WTC11 (cell line): ENCODE measurements around the gene SPINT2. TPM values are rescaled to one million over a fixed set of nuclear protein-coding genes. Genes with fewer than 3 reads are reported as not detected.

Experiments
- ARID4B ChIP-seq: sonication (generic); formaldehyde crosslinking; IDR thresholded peaks from 2 replicates; pipeline ENCODE4 v1.8.0; 2023; ENCODE audit warnings: missing genetic modification reagents, mild to moderate bottlenecking, borderline replicate concordance
- CDX4 ChIP-seq: fragments of 250-450 bp; sonication (Bioruptor Pico); IDR thresholded peaks from 2 replicates; pipeline ENCODE4 v1.9.0; 2021; ENCODE audit warnings: moderate library complexity, mild to moderate bottlenecking, inconsistent platforms, borderline replicate concordance
- ETV6 ChIP-seq: sonication (generic); formaldehyde crosslinking; IDR thresholded peaks from 2 replicates; pipeline ENCODE4 v1.8.1; 2022; ENCODE audit warnings: mild to moderate bottlenecking, missing genetic modification reagents
- FOXK1 ChIP-seq: sonication (generic); formaldehyde crosslinking; IDR thresholded peaks from 2 replicates; pipeline ENCODE4 v1.8.0; 2022; ENCODE audit warnings: mild to moderate bottlenecking, moderate library complexity, missing genetic modification reagents
- FOXP4 ChIP-seq: sonication (generic); formaldehyde crosslinking; IDR thresholded peaks from 2 replicates; pipeline ENCODE4 v1.8.0; 2022; ENCODE audit warnings: mild to moderate bottlenecking, missing genetic modification reagents
- JUN ChIP-seq: sonication (generic); formaldehyde crosslinking; IDR thresholded peaks from 2 replicates; pipeline ENCODE4 v1.8.0; 2023; ENCODE audit warnings: mild to moderate bottlenecking, missing genetic modification reagents
- MYBL2 ChIP-seq: sonication (generic); formaldehyde crosslinking; IDR thresholded peaks from 2 replicates; pipeline ENCODE4 v1.8.1; 2023; ENCODE audit warnings: mild to moderate bottlenecking, moderate library complexity, missing genetic modification reagents
- SOX15 ChIP-seq: fragments of 250-450 bp; sonication (Bioruptor Pico); IDR thresholded peaks from 2 replicates; pipeline ENCODE4 v1.9.0; 2021; ENCODE audit warnings: mild to moderate bottlenecking
- ZNF219 ChIP-seq: sonication (generic); formaldehyde crosslinking; IDR thresholded peaks from 2 replicates; pipeline ENCODE4 v1.8.0; 2023; ENCODE audit warnings: missing genetic modification reagents, mild to moderate bottlenecking, borderline replicate concordance
- ZNF281 ChIP-seq: sonication (generic); formaldehyde crosslinking; IDR thresholded peaks from 2 replicates; pipeline ENCODE4 v1.8.0; 2023; ENCODE audit warnings: mild to moderate bottlenecking, missing genetic modification reagents
- total RNA-seq: library from RNA; stranded (reverse); gene quantifications from 3 replicates; pipeline ENCODE4 v1.2.3, GENCODE V29; 2021
- TF ChIP-seq, protein P1 (sequence below): sonication (generic); formaldehyde crosslinking; conservative IDR thresholded peaks from 2 replicates; pipeline ENCODE4 v1.8.1; 2023; ENCODE audit warnings: mild to moderate bottlenecking, low read depth, missing genetic modification reagents, moderate library complexity
- TF ChIP-seq, protein P2 (sequence below): fragments of 250-450 bp; sonication (Bioruptor Pico); IDR thresholded peaks from 2 replicates; pipeline ENCODE4 v1.9.0; 2021; ENCODE audit warnings: mild to moderate bottlenecking, borderline replicate concordance

Gene SPINT2
- total RNA-seq, 1 experiment from 2014 or later = 335 TPM

DNA sequence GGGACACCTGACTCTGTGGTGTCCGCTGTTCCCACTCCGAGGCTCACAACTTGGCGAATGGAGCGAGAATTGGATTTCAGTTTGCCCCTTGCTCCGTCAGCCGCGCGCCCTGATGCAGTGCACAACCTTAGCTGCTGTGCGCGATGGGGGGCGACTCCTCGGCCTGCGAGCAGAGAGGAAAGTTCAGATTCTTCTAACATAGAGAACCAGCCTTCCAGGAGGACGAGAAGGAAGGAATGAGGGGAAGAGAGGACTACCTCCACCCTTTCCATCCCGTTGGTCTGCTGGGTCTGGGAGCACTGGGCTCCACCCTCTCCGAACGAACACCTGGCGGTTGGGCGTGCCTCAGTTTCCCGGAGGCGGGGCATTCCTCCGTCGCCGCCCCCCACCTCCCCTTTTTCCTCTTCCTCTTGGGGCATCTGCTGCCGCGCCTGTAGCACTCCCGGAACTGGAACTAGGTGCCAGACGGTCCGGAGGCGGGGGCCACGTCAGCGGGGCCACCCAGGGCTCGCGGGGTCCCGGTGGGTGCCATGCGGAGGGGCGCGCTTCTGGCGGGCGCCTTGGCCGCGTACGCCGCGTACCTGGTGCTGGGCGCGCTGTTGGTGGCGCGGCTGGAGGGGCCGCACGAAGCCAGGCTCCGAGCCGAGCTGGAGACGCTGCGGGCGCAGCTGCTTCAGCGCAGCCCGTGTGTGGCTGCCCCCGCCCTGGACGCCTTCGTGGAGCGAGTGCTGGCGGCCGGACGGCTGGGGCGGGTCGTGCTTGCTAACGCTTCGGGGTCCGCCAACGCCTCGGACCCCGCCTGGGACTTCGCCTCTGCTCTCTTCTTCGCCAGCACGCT lies 55.3 kb downstream of the SPINT2 start, which contains the start of gene KCNK6 (continued):
- TF ChIP-seq FOXP4 (CRISPR knock-in tag) (peak; percentile 71; the same call in 1 of the 2 replicates), MYBL2 (CRISPR knock-in tag) (0 out of 2 replicates have a peak, but pooled peaks have one; percentile 73), ETV6 (CRISPR knock-in tag) (peak; percentile 93), ZNF219 (peak; percentile 45; the same call in 1 of the 2 replicates), ZNF281 (CRISPR knock-in tag) (0 out of 2 replicates have a peak, but pooled peaks have one; percentile 25), SOX15 (CRISPR knock-in tag) (no peak), JUN (CRISPR knock-in tag) (peak; percentile 77; the same call in 1 of the 2 replicates), ARID4B (CRISPR knock-in tag) (0 out of 2 replicates have a peak, but pooled peaks have one; percentile 71), FOXK1 (CRISPR knock-in tag) (peak; percentile 41), CDX4 (CRISPR knock-in tag) (no peak)
- TF ChIP-seq, protein P1, sequence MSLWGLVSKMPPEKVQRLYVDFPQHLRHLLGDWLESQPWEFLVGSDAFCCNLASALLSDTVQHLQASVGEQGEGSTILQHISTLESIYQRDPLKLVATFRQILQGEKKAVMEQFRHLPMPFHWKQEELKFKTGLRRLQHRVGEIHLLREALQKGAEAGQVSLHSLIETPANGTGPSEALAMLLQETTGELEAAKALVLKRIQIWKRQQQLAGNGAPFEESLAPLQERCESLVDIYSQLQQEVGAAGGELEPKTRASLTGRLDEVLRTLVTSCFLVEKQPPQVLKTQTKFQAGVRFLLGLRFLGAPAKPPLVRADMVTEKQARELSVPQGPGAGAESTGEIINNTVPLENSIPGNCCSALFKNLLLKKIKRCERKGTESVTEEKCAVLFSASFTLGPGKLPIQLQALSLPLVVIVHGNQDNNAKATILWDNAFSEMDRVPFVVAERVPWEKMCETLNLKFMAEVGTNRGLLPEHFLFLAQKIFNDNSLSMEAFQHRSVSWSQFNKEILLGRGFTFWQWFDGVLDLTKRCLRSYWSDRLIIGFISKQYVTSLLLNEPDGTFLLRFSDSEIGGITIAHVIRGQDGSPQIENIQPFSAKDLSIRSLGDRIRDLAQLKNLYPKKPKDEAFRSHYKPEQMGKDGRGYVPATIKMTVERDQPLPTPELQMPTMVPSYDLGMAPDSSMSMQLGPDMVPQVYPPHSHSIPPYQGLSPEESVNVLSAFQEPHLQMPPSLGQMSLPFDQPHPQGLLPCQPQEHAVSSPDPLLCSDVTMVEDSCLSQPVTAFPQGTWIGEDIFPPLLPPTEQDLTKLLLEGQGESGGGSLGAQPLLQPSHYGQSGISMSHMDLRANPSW (CRISPR knock-in tag) = peak; percentile 47; the same call in 1 of the 2 replicates
- TF ChIP-seq, protein P2, sequence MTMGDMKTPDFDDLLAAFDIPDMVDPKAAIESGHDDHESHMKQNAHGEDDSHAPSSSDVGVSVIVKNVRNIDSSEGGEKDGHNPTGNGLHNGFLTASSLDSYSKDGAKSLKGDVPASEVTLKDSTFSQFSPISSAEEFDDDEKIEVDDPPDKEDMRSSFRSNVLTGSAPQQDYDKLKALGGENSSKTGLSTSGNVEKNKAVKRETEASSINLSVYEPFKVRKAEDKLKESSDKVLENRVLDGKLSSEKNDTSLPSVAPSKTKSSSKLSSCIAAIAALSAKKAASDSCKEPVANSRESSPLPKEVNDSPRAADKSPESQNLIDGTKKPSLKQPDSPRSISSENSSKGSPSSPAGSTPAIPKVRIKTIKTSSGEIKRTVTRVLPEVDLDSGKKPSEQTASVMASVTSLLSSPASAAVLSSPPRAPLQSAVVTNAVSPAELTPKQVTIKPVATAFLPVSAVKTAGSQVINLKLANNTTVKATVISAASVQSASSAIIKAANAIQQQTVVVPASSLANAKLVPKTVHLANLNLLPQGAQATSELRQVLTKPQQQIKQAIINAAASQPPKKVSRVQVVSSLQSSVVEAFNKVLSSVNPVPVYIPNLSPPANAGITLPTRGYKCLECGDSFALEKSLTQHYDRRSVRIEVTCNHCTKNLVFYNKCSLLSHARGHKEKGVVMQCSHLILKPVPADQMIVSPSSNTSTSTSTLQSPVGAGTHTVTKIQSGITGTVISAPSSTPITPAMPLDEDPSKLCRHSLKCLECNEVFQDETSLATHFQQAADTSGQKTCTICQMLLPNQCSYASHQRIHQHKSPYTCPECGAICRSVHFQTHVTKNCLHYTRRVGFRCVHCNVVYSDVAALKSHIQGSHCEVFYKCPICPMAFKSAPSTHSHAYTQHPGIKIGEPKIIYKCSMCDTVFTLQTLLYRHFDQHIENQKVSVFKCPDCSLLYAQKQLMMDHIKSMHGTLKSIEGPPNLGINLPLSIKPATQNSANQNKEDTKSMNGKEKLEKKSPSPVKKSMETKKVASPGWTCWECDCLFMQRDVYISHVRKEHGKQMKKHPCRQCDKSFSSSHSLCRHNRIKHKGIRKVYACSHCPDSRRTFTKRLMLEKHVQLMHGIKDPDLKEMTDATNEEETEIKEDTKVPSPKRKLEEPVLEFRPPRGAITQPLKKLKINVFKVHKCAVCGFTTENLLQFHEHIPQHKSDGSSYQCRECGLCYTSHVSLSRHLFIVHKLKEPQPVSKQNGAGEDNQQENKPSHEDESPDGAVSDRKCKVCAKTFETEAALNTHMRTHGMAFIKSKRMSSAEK (CRISPR knock-in tag) = no peak
